Activated gamma-delta T cell (primary cell): ENCODE data around the gene SOX1.

Experiments used
- DNase-seq: peaks from one replicate; lab custom pipeline; 2025; lab: John Stamatoyannopoulos, UW

SOX1 gene

GRCh38 chr13:112106478-112107141, 39.7 kb downstream of the SOX1 start:
- DNase-seq = no peak

- DNase-seq = no peak
Observed at GRCh38 chr13:112107289-112107688, 40.3 kb downstream of the SOX1 start.

GRCh38 chr13:112110479-112110878, 43.5 kb downstream of the SOX1 start:
- no peak for DNase-seq

GRCh38 chr13:112111239-112111857, 44.4 kb downstream of the SOX1 start:
- no peak for DNase-seq

- no peak for DNase-seq
Observed at GRCh38 chr13:112112534-112113276, 45.8 kb downstream of the SOX1 start.

GRCh38 chr13:112113348-112113747, 46.4 kb downstream of the SOX1 start:
- no peak for DNase-seq

GRCh38 chr13:112113851-112114250, 46.9 kb downstream of the SOX1 start:
- DNase-seq = no peak

GRCh38 chr13:112114391-112114790, 47.4 kb downstream of the SOX1 start:
- no peak for DNase-seq

- no peak for DNase-seq
Observed at GRCh38 chr13:112115403-112116091, 48.6 kb downstream of the SOX1 start.

- DNase-seq = no peak
Observed at GRCh38 chr13:112116187-112116950, 49.4 kb downstream of the SOX1 start.

GRCh38 chr13:112117258-112117954, 50.5 kb downstream of the SOX1 start:
- DNase-seq = no peak

- no peak for DNase-seq
Observed at GRCh38 chr13:112117955-112118302, 51.0 kb downstream of the SOX1 start.

- no peak for DNase-seq
Observed at GRCh38 chr13:112118451-112119064, 51.6 kb downstream of the SOX1 start.

GRCh38 chr13:112119192-112120030, 52.5 kb downstream of the SOX1 start:
- DNase-seq = no peak

- DNase-seq = no peak
Observed at GRCh38 chr13:112120031-112120373, 53.1 kb downstream of the SOX1 start.
